Measurements from ENCODE around the gene ASIC4.

The ASIC4 gene

DNA sequence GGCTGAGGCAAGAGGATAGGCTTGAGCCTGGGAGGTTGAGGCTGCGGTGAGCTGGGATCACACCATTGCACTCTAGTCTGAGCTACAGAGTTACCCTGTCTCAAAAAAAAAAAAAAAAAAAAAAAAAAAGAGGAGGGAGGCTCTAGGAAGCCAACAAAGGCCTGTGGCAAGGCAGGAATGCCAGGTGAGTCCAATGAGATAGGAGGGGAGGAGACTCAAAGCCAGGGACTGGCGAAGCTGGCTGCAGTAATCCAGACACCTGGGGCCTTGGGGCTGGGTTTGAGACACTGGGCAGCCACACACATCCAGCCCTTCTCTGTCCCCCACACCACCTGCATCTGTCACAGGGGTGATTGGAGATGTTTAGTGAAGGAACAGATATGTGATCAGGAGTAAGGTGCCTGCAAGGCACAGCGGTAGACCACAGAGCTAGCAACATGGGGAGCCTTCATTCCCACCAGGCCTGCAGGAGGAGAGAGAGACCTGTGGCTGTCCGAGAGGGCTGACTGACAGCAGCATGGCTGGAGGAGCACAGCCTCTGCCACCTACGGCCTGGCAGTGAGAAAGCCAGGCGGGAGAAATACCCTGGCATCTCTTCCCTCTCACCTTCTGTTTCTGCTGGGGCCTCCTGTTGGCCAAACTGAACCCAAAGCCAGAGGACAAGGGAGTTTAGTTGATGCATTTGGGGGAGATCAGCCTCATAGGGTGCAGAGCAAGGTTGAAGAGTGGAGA lies 19.8 kb downstream of the ASIC4 start:
- no peak overlapping the region for H3K4me3 ChIP-seq (ENCODE audit: control insufficient read depth, low read depth, low read length)
- TF ChIP-seq CTCF (IDR thresholded peaks at IDR 0.05; ENCODE audit: control insufficient read depth, insufficient read depth, low read depth, low read length, missing control alignments) = no peak
- no peak for DNase-seq (ENCODE audit: low read depth)

DNA sequence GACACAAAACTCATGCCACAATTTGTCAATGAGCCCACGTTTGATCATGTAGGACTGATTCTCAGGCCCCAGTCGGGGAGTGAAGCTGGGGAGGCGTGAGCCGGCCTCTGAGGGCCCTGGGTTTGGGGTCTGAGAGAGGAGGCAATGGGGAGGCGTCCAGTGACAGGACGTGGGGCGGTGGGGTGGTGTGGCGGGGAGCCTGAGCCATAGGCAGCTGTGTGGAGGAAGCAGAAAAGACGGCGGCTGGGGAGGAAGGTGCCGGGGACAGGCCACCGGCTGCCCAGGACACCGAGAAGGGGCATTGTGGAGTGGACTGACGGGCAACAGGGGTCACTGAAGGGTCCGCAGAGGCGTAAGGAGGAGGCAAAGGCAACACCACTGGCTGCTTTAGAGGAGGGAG lies 22.1 kb downstream of the ASIC4 start:
- DNase-seq (ENCODE audit: low read depth) = no peak
- H3K4me3 ChIP-seq (ENCODE audit: control insufficient read depth, low read depth, low read length) = no peak overlapping the region
- no peak for TF ChIP-seq CTCF (IDR thresholded peaks at IDR 0.05; ENCODE audit: control insufficient read depth, insufficient read depth, low read depth, low read length, missing control alignments)

DNA sequence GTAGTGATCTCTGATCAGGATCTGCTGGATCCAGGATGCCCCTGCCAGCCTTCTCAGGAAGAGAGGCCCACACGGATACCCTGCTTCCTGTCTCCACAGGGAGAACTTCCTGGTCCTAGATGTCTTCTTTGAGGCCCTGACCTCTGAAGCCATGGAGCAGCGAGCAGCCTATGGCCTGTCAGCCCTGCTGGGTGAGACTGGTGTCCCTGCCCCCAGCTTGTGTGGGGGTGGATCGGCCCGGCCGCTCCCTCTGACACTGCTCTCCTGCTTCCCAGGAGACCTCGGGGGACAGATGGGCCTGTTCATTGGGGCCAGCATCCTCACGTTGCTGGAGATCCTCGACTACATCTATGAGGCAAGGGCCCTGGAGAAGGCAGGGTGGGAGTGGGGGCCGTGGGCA lies 22.7 kb downstream of the ASIC4 start:
- no peak for TF ChIP-seq CTCF (IDR thresholded peaks at IDR 0.05; ENCODE audit: control insufficient read depth, insufficient read depth, low read depth, low read length, missing control alignments)
- no peak for DNase-seq (ENCODE audit: low read depth)
- H3K4me3 ChIP-seq (ENCODE audit: control insufficient read depth, low read depth, low read length) = no peak overlapping the region

GRCh38 chr2:219537657-219538488 lies 23.6 kb downstream of the ASIC4 start:
- no peak for DNase-seq (ENCODE audit: low read depth)
- TF ChIP-seq CTCF (IDR thresholded peaks at IDR 0.05; ENCODE audit: control insufficient read depth, insufficient read depth, low read depth, low read length, missing control alignments) = no peak
- H3K4me3 ChIP-seq (ENCODE audit: control insufficient read depth, low read depth, low read length) = no peak overlapping the region

GRCh38 chr2:219538504-219538951 lies 24.2 kb downstream of the ASIC4 start:
- H3K4me3 ChIP-seq (ENCODE audit: control insufficient read depth, low read depth, low read length) = no peak overlapping the region
- no peak for DNase-seq (ENCODE audit: low read depth)
- TF ChIP-seq CTCF (IDR thresholded peaks at IDR 0.05; ENCODE audit: control insufficient read depth, insufficient read depth, low read depth, low read length, missing control alignments) = no peak

GRCh38 chr2:219538956-219539788 lies 24.9 kb downstream of the ASIC4 start:
- H3K4me3 ChIP-seq (ENCODE audit: control insufficient read depth, low read depth, low read length) = no peak overlapping the region
- no peak for DNase-seq (ENCODE audit: low read depth)
- no peak for TF ChIP-seq CTCF (IDR thresholded peaks at IDR 0.05; ENCODE audit: control insufficient read depth, insufficient read depth, low read depth, low read length, missing control alignments)

All from AG09309 (cell line).